ENCODE results near the gene MCM9.

- TF ChIP-seq CTCF (IDR thresholded peaks at IDR 0.05) (no peak), EZH2 (IDR thresholded peaks at IDR 0.05; ENCODE audit: borderline replicate concordance, insufficient read depth, low read depth, low read length, poor library complexity, severe bottlenecking) (no peak)
These were observed 39.1 kb downstream of the MCM9 start for GRCh38 chr6:118895859-118896258.
